ENCODE results near the gene DLEC1. TPM values are rescaled to one million over a fixed set of nuclear protein-coding genes. Genes with fewer than 3 reads are reported as not detected.

Gene DLEC1
- polyA plus RNA-seq, 1 donor = 0.59 TPM

Other genes starting within 250 kb of the DLEC1 start
- gene CTDSPL, start 177.3 kb upstream of the DLEC1 start, polyA plus RNA-seq (ENCODE audit: insufficient read length) = 36.3 TPM
- gene VILL, start 48.4 kb upstream of the DLEC1 start, polyA plus RNA-seq (ENCODE audit: insufficient read length) = 5.8 TPM
- gene PLCD1, start 9.6 kb upstream of the DLEC1 start, polyA plus RNA-seq (ENCODE audit: insufficient read length) = 10.8 TPM
- gene ACAA1, start 97.9 kb downstream of the DLEC1 start, polyA plus RNA-seq (ENCODE audit: insufficient read length) = 33.4 TPM
- gene MYD88, start 99.5 kb downstream of the DLEC1 start, polyA plus RNA-seq (ENCODE audit: insufficient read length) = 17.3 TPM
- gene OXSR1, start 126.3 kb downstream of the DLEC1 start, polyA plus RNA-seq (ENCODE audit: insufficient read length) = 35.6 TPM
- 0.24 TPM for gene SLC22A13, start 226.6 kb downstream of the DLEC1 start, polyA plus RNA-seq (ENCODE audit: insufficient read length)
- 0.39 TPM for gene SLC22A14, start 243.1 kb downstream of the DLEC1 start, polyA plus RNA-seq (ENCODE audit: insufficient read length)

Data from forelimb muscle (tissue), 1 donor.